Mucosa of rectum (tissue), 2 donors: Measurements from ENCODE around the gene MCM7.
"Not testable (repeated sequence)": the region's sequence is repeated elsewhere in the genome, so short reads cannot be mapped to it uniquely, and the experiment has no call there.

ENCODE experiments used
- H3K27ac ChIP-seq, 2 donors: one replicate each; pipeline ENCODE4 v1.7.0; 2013; ENCODE audit warnings: inconsistent platforms in 2 of 2, low read depth in 2 of 2, low read length in 2 of 2
- H3K27me3 ChIP-seq, 2 donors: one replicate each; pipeline ENCODE4 v1.7.0; 2013; ENCODE audit warnings: low read length in 2 of 2; ENCODE audit not compliant: control insufficient read depth in 2 of 2, insufficient read depth in 2 of 2
- H3K36me3 ChIP-seq, 2 donors: one replicate each; pipeline ENCODE4 v1.7.0; 2013; ENCODE audit warnings: low read length in 2 of 2; ENCODE audit not compliant: control insufficient read depth in 2 of 2, insufficient read depth in 2 of 2
- H3K4me1 ChIP-seq, 2 donors: one replicate each; pipeline ENCODE4 v1.7.0; 2013; ENCODE audit warnings: low read length in 2 of 2, mild to moderate bottlenecking in 1 of 2; ENCODE audit not compliant: control insufficient read depth in 2 of 2, insufficient read depth in 2 of 2
- H3K4me3 ChIP-seq, 2 donors: one replicate each; pipeline ENCODE4 v1.7.0; 2013; ENCODE audit warnings: low read length in 2 of 2
- H3K9ac ChIP-seq, 2 donors: one replicate each; pipeline ENCODE4 v1.7.0; 2013; ENCODE audit warnings: low read length in 2 of 2, low read depth in 1 of 2, mild to moderate bottlenecking in 1 of 2
- H3K9me3 ChIP-seq, 2 donors: one replicate each; pipeline ENCODE4 v1.7.0; 2013; ENCODE audit warnings: low read length in 2 of 2; ENCODE audit not compliant: control insufficient read depth in 2 of 2
- donor health status: healthy.
- donor health status: Normal muscosa, but diverticular disease.

The MCM7 gene

DNA sequence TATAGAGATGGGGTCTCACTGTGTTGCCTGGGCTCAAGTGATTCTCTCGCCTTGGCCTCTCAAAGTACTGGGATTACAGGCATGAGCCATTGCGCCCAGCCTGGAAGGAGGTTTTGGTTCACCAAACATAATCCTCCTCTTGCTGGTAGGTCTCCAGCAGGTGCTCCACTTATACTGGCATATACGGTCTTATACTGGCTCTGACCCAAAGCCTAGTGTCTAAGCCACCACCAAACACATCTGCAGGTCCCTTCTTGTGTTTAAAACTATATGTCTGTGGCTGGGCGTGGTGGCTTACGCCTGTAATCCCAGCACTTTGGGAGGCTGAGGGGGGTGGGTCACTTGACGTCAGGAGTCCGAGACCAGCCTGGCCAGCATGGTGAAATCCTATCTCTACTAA is 30.9 kb upstream of the MCM7 start:
- H3K27ac ChIP-seq: no peak overlapping the region
- H3K9me3 ChIP-seq: no peaks in the 10 kb centered on the region
- no peaks in the 10 kb centered on the region for H3K27me3 ChIP-seq
- H3K36me3 ChIP-seq: no peaks in the 10 kb centered on the region
- H3K4me3 ChIP-seq: no peak overlapping the region
- no peak overlapping the region for H3K9ac ChIP-seq
- peaks cover 15 to 22% of the 10 kb centered on the region in 2 donors for H3K4me1 ChIP-seq

DNA sequence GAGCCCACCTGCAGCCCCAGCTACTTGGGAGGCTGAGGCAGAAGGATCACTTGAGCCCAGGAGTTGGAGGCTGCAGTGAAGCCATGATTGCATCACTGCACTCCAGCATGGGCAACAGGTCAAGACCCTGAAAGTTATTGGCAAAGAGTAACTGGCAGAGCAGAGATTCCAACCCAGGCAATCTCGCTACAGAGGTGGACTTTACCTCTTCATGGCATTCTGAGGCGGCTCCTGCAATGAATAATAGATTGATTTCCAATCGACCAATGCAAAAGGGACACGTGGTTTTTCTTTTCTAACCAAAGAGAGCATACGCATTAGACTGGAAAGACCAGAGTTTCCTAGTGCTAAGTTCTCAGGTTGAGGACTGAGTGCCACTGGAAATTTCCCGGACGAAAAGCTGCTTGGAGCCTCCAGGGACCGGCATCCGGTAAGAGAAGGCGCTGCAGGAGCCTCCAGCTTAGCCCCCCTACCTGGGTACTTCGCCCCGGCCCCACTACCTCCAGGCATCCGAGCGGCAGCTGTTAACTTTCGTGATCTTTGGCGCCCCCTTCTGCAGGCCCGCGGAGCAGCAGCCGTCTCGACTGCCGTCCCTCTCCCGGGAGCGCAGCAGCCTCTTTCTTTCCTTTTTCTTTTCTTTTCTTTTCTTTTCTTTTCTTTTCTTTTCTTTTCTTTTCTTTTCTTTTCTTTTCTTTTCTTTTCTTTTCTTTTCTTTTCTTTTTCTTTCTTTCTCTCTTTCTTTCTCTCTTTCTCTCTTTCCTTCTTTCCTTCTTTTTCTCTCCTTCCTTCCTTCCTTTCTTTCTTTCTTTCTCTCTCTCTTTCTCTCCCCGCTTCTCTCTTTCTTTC is 29.6 kb upstream of the MCM7 start:
- H3K9me3 ChIP-seq: no peaks in the 10 kb centered on the region
- peaks cover 18 to 24% of the 10 kb centered on the region in 2 donors for H3K4me1 ChIP-seq
- peak overlapping the region in 1 of 2 donors; percentile 37 for H3K27ac ChIP-seq
- H3K9ac ChIP-seq: peak overlapping the region; percentile 65 to 70
- H3K27me3 ChIP-seq: no peaks in the 10 kb centered on the region
- no peaks in the 10 kb centered on the region for H3K36me3 ChIP-seq
- peak overlapping the region; percentile 50 to 66 for H3K4me3 ChIP-seq

DNA sequence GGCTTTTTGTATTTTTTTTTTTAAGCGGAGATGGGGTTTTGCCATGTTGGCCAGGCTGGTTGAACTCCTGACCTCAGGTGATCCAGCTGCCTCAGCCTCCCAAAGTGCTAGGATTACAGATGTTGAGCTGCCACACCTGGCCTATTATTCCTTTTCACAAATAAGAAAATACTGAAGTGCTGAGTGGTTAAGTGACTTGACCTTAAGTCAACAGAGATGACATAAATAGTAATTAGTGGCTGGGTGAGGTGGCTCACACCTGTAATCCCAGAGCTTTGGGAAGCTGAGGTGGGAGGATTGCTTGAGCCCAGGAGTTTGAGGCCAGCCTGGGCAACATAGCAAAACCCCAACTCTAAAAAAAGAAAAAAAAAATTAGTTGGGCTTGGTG is 29.0 kb upstream of the MCM7 start:
- H3K27me3 ChIP-seq, H3K9me3 ChIP-seq, H3K36me3 ChIP-seq, H3K9ac ChIP-seq, H3K4me3 ChIP-seq: not testable (repeated sequence)
- peaks cover 21 to 27% of the 10 kb centered on the region in 2 donors for H3K4me1 ChIP-seq
- peak overlapping the region in 1 of 2 donors; percentile 37 for H3K27ac ChIP-seq

DNA sequence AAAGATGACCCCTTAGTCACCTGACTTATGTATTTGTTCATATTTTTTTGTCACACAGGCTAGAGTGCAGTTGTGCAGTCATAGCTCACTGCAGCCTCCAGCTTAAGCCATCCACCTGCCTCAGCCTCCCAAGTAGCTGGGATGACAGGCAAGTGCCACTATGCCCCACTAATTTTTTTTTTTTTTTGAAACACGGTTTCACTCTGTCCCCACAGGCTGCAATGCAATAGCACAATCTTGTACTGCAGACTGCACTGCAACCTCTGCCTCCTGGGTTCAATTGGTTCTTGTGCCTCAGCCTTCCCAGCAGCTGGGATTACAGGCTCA is 27.4 kb upstream of the MCM7 start:
- peaks cover 33 to 40% of the 10 kb centered on the region in 2 donors for H3K4me1 ChIP-seq
- H3K36me3 ChIP-seq: no peaks in the 10 kb centered on the region
- H3K27me3 ChIP-seq: no peaks in the 10 kb centered on the region
- peak overlapping the region; percentile 97 to 98 for H3K9ac ChIP-seq
- no peaks in the 10 kb centered on the region for H3K9me3 ChIP-seq
- peak overlapping the region in 1 of 2 donors; percentile 95 for H3K4me3 ChIP-seq
- H3K27ac ChIP-seq: no peak overlapping the region

DNA sequence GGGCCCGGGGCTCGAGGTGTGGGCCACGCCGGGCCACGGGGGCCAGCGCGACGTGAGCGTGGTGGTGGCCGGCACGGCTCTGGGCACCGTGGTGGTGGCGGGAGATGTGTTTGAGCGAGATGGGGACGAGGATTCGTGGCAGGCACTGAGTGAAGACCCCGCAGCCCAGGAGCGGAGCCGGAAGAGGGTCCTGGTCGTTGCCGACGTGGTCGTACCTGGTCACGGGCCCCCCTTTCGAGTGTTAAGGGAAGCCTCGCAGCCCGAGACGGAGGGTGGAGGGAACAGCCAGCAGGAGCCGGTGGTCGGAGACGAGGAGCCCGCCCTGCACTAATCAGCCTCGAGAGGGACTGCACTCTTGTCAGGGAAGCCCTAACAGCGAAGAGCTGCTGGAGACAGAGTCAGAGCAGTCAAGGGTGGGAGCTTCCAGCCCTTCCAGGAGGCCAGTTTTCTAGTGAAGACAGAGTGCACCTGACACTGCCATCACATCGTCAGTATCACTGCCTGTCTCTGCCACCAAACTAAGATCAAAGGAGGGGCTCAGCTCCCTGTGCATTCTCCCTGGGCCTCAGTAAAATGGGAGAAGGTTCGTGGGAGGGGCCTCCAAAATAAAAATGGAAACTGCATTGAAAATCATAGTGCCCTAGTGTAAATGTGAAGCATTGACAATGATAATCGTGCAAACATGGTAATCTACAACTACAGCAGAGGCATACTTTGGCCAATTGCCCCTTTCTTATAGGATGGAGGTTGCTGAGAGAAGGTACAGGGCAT is 26.9 kb upstream of the MCM7 start:
- Histone ChIP-seq H3K36me3 (no peaks in the 10 kb centered on the region), H3K4me1 (peaks cover 33 to 40% of the 10 kb centered on the region in 2 donors), H3K9ac (peak overlapping the region; percentile 97 to 98), H3K27ac (peak overlapping the region; percentile 98 to 99), H3K4me3 (peak overlapping the region; percentile 95), H3K9me3 (no peaks in the 10 kb centered on the region), H3K27me3 (no peaks in the 10 kb centered on the region)

DNA sequence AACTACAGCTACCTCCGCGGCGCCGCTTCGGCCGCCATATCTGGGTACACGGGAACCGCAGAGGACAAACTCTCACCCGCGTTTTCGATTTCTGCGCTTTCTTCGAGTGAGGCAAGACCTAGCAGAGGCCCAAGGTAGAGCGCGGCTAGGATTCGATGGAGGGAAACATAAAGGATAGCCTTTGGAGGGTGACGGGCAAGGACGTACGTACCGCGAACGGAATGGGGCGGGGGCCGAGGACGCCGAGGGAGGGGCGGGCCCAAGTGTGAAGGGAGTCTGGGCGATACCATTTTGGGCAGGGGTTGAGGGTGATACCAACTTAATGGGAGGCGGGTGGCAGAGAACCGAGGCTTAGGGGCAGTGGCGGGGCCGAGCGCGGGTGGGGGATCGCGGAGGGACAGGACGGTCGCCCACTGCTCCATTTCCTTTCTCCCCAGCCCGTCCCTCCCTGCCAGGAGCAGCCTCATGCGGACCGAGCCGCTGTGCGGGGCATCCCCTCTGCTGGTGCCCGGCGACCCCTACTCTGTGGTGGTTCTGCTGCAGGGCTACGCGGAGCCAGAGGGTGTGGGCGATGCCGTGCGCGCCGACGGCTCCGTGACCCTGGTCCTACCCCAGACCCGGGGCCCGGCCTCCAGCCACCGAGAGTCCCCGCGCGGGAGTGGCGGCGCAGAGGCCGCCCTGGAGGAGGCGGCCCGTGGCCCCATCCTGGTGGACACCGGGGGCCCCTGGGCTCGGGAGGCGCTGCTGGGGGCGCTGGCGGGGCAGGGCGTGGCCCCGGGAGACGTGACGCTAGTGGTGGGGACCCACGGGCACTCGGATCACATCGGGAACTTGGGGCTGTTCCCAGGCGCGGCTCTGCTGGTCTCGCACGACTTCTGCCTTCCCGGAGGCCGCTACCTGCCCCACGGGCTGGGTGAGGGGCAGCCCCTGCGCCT is 26.0 kb upstream of the MCM7 start, which contains the start of gene MBLAC1:
Gene MBLAC1, plus strand, starts transcription at position 37 of the 935 bp plus-strand sequence. Its CDS starts 429 bp downstream, at position 466.
- Histone ChIP-seq H3K27me3 (no peaks in the 10 kb centered on the region), H3K9ac (peak within 1 kb of the TSS; percentile 97 to 98), H3K4me1 (peaks cover 33 to 34% of the 10 kb centered on the region in 2 donors), H3K9me3 (no peaks in the 10 kb centered on the region), H3K27ac (peak within 1 kb of the TSS; percentile 98 to 99), H3K4me3 (peak within 1 kb of the TSS; percentile 95), H3K36me3 (no peaks in the 10 kb centered on the region)

DNA sequence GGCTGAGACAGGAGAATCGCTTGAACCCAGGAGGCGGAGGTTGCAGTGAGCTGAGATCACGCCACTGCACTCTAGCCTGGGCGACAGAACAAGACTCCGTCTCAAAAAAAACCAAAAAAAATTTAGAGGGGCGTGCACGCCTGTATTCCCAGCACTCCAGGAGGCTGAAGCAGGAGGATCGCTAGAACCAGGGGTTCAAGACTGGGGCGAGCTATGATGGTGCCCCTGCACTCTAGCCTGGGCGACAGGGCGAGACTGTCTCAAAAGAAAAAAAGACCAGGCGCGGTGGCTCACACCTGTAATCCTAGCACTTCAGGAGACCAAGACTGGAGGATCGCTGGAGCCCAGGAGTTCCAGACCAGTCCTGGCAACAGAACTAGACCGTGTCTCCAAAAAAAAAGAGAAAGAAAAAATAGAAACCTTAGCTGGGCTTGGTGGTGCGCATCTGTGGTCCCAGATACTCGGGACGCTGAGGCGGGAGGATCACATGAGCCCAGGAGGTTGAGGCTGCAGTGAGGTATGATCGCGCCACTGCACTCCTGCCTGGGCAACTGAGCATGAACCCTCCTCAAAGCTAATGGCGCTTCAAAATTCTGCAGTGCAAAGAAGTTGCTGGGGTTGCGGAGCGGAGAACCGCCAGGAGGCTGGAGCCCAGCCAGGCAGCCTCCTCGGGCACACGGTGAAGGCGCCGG is 25.2 kb upstream of the MCM7 start:
- Histone ChIP-seq H3K27me3 (no peaks in the 10 kb centered on the region), H3K4me3 (peak overlapping the region; percentile 95), H3K27ac (peak overlapping the region; percentile 98 to 99), H3K9me3 (no peaks in the 10 kb centered on the region), H3K4me1 (peaks cover 33 to 38% of the 10 kb centered on the region in 2 donors), H3K36me3 (no peaks in the 10 kb centered on the region), H3K9ac (peak overlapping the region; percentile 97 to 98)

DNA sequence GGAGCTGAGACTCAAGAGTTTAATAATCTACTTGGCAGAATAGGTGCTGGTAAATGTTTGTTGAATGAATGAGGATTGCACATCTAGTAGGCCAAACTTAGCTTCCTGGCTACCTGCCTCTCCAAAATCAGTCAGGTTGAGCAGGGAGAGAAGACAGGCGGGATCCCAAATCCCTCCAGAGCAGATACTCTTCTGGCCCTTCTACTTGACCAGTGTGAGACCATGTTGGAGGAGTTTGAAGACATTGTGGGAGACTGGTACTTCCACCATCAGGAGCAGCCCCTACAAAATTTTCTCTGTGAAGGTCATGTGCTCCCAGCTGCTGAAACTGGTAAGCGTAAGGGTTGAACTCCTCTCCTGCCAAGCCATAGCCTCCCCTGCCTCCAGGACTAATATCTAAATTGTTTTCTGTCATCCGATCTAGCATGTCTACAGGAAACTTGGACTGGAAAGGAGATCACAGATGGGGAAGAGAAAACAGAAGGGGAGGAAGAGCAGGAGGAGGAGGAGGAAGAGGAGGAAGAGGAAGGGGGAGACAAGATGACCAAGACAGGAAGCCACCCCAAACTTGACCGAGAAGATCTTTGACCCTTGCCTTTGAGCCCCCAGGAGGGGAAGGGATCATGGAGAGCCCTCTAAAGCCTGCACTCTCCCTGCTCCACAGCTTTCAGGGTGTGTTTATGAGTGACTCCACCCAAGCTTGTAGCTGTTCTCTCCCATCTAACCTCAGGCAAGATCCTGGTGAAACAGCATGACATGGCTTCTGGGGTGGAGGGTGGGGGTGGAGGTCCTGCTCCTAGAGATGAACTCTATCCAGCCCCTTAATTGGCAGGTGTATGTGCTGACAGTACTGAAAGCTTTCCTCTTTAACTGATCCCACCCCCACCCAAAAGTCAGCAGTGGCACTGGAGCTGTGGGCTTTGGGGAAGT is 23.4 kb upstream of the MCM7 start:
- H3K27ac ChIP-seq: peak overlapping the region; percentile 98 to 99
- peak overlapping the region; percentile 42 to 98 for H3K9ac ChIP-seq
- no peaks in the 10 kb centered on the region for H3K36me3 ChIP-seq
- H3K4me1 ChIP-seq: peaks cover 37 to 38% of the 10 kb centered on the region in 2 donors
- no peaks in the 10 kb centered on the region for H3K27me3 ChIP-seq
- peak overlapping the region in 1 of 2 donors; percentile 58 for H3K4me3 ChIP-seq
- no peaks in the 10 kb centered on the region for H3K9me3 ChIP-seq
